Chondrocyte (in vitro differentiated cells): ENCODE measurements around the gene MAPK8. TPM values are rescaled to one million over a fixed set of nuclear protein-coding genes. Genes with fewer than 3 reads are reported as not detected.
A peak's percentile ranks its signal among the peaks of the same experiment; 100 is the strongest.

Experiments
- DNase-seq: peaks from one replicate; pipeline ENCODE4 v3.0.0; 2021; ENCODE audit warnings: mixed read lengths, low spot score
- H3K27ac Mint-ChIP-seq: one replicate; pipeline ENCODE4 v1.8.0; 2021; ENCODE audit warnings: mild to moderate bottlenecking, moderate library complexity, mixed read lengths; ENCODE audit not compliant: unreplicated experiment
- H3K27me3 Mint-ChIP-seq: 2 replicates; pipeline ENCODE4 v1.8.0; 2021; ENCODE audit warnings: low read depth, mixed read lengths
- H3K36me3 Mint-ChIP-seq: 2 replicates; pipeline ENCODE4 v1.8.0; 2021; ENCODE audit warnings: low read depth, mixed read lengths
- H3K4me1 Mint-ChIP-seq: 2 replicates; pipeline ENCODE4 v1.8.0; 2021; ENCODE audit warnings: low read depth, mild to moderate bottlenecking, mixed read lengths
- H3K4me3 Mint-ChIP-seq: one replicate; pipeline ENCODE4 v1.8.0; 2021; ENCODE audit warnings: mild to moderate bottlenecking, moderate library complexity, mixed read lengths; ENCODE audit not compliant: unreplicated experiment
- H3K9me3 Mint-ChIP-seq: 2 replicates; pipeline ENCODE4 v1.8.0; 2021; ENCODE audit warnings: low read depth, mixed read lengths
- total RNA-seq: library from RNA; stranded (reverse); gene quantifications from 3 replicates; pipeline ENCODE4 v1.2.1, GENCODE V29; 2021
- TF ChIP-seq, protein P1 (sequence below): fragments of 200-600 bp; sonication (generic); IDR thresholded peaks from 2 replicates; pipeline ENCODE4 v1.5.0; 2021; ENCODE audit warnings: antibody characterized with exemption, mild to moderate bottlenecking, moderate library complexity

The MAPK8 gene
- total RNA-seq, 1 donor from 2014 or later: 43.4 TPM

DNA sequence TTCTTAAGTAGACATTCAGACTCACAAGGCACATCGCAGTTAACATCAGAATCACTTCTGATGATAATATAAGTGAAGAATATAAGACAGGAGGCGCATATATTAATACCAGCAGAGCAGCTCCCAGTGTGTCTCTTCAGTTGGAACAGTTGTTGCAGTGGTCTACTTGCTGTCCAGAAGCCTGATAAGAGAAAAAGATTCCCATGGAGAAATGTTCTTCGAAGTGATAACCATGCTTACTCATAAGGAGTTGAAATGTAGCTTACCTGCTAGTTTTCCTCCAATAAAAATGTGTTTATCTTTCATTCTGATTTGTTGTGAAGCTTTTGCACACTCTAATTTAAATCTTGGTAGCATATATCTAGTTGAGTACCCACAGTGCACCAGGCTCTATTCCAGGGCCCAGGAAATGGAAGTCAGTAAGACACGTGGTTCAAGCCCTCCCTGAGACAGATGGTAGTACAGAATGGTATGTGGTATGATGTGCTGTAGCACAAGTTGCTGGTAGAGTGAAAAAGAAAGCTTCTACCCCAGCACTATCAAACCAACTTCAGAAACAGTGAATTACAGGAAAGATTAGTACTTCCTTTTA lies 124.0 kb downstream of the MAPK8 start:
- TF ChIP-seq, protein P1, sequence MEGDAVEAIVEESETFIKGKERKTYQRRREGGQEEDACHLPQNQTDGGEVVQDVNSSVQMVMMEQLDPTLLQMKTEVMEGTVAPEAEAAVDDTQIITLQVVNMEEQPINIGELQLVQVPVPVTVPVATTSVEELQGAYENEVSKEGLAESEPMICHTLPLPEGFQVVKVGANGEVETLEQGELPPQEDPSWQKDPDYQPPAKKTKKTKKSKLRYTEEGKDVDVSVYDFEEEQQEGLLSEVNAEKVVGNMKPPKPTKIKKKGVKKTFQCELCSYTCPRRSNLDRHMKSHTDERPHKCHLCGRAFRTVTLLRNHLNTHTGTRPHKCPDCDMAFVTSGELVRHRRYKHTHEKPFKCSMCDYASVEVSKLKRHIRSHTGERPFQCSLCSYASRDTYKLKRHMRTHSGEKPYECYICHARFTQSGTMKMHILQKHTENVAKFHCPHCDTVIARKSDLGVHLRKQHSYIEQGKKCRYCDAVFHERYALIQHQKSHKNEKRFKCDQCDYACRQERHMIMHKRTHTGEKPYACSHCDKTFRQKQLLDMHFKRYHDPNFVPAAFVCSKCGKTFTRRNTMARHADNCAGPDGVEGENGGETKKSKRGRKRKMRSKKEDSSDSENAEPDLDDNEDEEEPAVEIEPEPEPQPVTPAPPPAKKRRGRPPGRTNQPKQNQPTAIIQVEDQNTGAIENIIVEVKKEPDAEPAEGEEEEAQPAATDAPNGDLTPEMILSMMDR: no peak
- no peaks in the 10 kb centered on the region for H3K27me3 Mint-ChIP-seq
- H3K27ac Mint-ChIP-seq: no peak overlapping the region
- H3K36me3 Mint-ChIP-seq: peaks cover 9% of the 10 kb centered on the region
- H3K4me1 Mint-ChIP-seq: no peaks in the 10 kb centered on the region
- no peak overlapping the region for H3K4me3 Mint-ChIP-seq
- no peaks in the 10 kb centered on the region for H3K9me3 Mint-ChIP-seq
- DNase-seq: no peak

DNA sequence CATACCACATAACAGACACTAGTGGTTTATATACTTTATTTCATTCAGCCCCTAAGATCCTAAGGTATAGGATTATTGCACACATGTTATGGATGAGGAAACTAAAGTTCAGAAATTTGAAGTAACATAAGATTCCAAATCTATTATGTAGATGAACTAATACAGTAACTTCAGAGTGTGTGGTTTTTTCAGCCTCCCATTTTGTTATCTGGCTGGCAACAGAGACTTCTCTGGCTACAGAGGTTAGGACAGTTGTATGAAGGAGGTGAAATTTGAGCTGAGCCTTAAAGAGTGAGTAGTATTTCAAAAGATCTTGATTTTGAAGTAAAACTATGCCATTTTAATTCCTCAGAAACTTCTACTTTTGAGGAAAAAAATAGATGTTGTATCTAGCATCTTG lies 125.4 kb downstream of the MAPK8 start:
- H3K4me1 Mint-ChIP-seq: no peaks in the 10 kb centered on the region
- no peak for DNase-seq

GRCh38 chr10:48437546-48437945 lies 131.1 kb downstream of the MAPK8 start:
- Mint-ChIP-seq H3K9me3 (no peaks in the 10 kb centered on the region), H3K4me1 (peaks cover 6% of the 10 kb centered on the region), H3K36me3 (peaks cover 12% of the 10 kb centered on the region), H3K4me3 (no peak overlapping the region), H3K27me3 (no peaks in the 10 kb centered on the region), H3K27ac (no peak overlapping the region)
- TF ChIP-seq, protein P1: no peak
- no peak for DNase-seq

More for the DNA sequence above, 125.4 kb downstream of the MAPK8 start:
- no peak overlapping the region for H3K4me3 Mint-ChIP-seq
- H3K27me3 Mint-ChIP-seq: no peaks in the 10 kb centered on the region
- H3K27ac Mint-ChIP-seq: no peak overlapping the region
- TF ChIP-seq, protein P1: no peak
- no peaks in the 10 kb centered on the region for H3K9me3 Mint-ChIP-seq
- H3K36me3 Mint-ChIP-seq: peaks cover 9% of the 10 kb centered on the region

DNA sequence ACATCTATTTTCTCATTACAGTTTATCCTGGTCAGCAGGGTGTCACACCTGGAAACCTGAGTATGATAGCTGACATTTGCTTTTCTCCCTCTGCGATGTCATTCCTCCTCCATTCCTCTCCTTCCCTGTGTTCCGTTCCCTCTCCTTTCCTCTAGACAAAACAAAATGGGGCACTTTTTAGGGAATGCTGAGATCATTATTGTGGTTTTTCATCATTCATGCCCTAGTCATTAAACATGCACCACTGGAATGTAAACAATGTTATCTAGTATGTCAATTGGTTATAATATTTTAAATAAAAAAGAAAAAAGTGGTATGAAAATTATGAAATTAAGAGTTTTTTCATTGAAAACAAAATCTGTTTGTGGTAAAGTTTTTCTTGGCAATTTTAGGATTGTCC lies 132.6 kb downstream of the MAPK8 start:
- Mint-ChIP-seq H3K27me3 (no peaks in the 10 kb centered on the region), H3K9me3 (no peaks in the 10 kb centered on the region), H3K36me3 (peaks cover 8% of the 10 kb centered on the region), H3K4me3 (no peak overlapping the region), H3K4me1 (peaks cover 11% of the 10 kb centered on the region), H3K27ac (peak overlapping the region; percentile 70)
- no peak for DNase-seq
- TF ChIP-seq, protein P1: no peak

DNA sequence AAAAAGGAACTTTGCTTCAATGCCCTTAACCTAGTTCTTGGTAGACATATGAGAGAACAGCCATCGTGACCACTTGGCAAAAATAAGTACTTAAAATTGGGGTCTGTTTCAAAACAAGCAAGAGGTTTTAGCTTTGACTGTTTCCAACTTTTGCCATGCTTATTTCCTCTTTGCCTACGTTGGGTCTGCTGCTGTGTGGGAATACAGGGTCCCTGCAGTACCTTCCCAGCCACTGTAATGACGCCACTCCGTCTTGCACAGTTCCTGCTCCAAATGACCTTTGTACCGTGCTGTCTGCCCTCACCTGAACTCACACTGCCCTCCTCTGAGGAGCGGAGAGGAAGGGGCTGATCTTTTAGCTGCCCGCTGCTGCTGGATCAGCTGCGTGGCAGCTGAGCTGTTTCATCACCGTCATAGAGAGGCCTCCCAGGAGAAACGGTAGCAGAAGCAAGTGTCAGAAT lies 133.1 kb downstream of the MAPK8 start:
- no peaks in the 10 kb centered on the region for H3K27me3 Mint-ChIP-seq
- no peak overlapping the region for H3K27ac Mint-ChIP-seq
- peaks cover 17% of the 10 kb centered on the region for H3K4me1 Mint-ChIP-seq
- H3K9me3 Mint-ChIP-seq: no peaks in the 10 kb centered on the region
- TF ChIP-seq, protein P1: no peak
- peaks cover 6% of the 10 kb centered on the region for H3K36me3 Mint-ChIP-seq
- no peak overlapping the region for H3K4me3 Mint-ChIP-seq
- DNase-seq: no peak
